Measurements from ENCODE around the gene TFPI. TPM values are rescaled to one million over a fixed set of nuclear protein-coding genes. Genes with fewer than 3 reads are reported as not detected.
"Not testable (repeated sequence)": the region's sequence is repeated elsewhere in the genome, so short reads cannot be mapped to it uniquely, and the experiment has no call there.

Gene TFPI
- total RNA-seq, result 0.41 TPM in 1 of 2 replicates, not detected in the other

GRCh38 chr2:187554011-187554703, at the start of gene TFPI:
Gene TFPI, minus strand, starts transcription at chr2:187554435. Its CDS starts 50,667 bp downstream, at chr2:187503768.
- intact Hi-C loops (cut with micrococcal nuclease), result no loop called here

DNA sequence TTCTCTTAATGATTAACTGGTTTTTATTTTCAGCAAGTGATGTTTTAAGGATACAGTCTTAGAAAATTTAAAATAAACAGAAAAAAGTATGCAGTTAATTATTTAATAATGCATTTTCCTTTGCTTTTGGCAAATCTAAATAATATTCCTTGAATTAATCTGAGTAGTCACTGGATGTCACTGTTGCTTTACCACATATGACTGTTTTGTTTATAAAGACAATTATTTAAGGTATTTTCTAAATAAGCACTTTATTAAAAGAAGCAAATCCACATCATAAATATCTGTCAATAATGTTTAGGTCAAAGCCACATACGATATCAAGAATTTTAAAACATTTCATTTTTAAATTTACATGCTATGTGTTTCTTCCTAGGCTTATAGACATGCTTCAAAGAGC, 40.6 kb upstream of the TFPI start:
- intact Hi-C loops (cut with micrococcal nuclease), result no loop called here

- intact Hi-C loops (cut with micrococcal nuclease), result no loop called here
These were observed 39.5 kb upstream of the TFPI start for GRCh38 chr2:187593697-187594096.

DNA sequence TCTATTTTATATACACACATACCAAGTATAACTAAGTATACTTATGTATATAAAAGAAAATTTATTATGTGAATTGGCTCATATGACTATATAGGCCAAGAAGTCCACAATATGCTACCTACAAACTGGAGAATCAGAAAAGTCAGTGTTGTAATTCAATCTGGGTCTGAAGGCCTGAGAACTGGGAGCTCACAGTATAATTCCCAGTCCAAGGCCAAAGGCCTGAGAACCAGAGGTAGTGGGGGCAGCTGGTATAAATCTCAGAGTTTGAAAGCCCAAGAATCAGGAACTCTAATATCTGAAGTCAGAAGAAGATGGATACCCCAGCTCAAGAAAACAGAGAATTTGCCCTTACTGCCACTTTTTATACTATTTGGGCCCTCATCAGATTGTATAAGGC, 38.9 kb upstream of the TFPI start:
- intact Hi-C loops (cut with micrococcal nuclease), result no loop called here

GRCh38 chr2:187590175-187590574, 35.9 kb upstream of the TFPI start:
- intact Hi-C loops (cut with micrococcal nuclease), result no loop called here

GRCh38 chr2:187586011-187586641, 31.9 kb upstream of the TFPI start:
- intact Hi-C loops (cut with micrococcal nuclease), result loop anchor here (2.0 to 10.0 kb wide), 2 partner anchors 33 to 1101 kb away; partner anchors contain the start of gene ZC3H15

DNA sequence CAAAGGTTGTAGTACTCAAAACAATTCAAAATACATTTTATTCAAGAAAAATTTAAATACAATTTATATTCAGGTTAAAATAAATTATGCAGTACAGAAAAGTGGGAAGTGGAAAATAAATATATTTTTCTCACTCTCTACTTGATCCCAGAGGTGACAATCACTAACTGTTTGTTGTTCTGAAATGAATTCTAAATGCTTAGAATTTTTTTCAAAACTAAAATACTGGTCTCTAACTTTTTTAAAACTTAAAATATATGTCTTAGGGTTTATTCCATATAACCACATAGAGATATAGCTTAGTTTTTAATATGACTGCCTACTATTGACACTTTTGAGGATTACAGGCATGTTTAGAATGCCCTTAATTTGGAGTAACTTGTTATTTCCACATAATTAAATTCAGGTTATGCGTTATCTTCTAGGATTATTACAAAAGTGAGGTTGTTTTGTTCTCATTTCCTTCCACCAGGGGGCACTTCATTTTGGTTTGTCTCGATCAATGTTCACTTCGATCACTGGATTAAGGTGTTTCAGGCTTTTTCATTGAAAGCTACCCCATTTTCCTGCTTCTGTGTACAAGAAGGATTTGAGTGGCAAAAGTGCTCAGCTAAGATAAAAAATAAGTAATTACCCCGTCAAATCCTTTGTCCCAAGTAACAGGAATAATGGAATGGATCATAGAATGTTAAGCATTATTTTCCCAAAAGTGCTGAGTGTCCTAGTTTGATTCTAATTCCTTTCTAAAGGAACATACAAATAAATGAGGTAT, 27.1 kb upstream of the TFPI start:
- intact Hi-C loops (cut with micrococcal nuclease), result loop anchor here (1.0 to 10.0 kb wide), 6 partner anchors 134 to 1831 kb away; partner anchors contain the start of genes CALCRL and ZC3H15

DNA sequence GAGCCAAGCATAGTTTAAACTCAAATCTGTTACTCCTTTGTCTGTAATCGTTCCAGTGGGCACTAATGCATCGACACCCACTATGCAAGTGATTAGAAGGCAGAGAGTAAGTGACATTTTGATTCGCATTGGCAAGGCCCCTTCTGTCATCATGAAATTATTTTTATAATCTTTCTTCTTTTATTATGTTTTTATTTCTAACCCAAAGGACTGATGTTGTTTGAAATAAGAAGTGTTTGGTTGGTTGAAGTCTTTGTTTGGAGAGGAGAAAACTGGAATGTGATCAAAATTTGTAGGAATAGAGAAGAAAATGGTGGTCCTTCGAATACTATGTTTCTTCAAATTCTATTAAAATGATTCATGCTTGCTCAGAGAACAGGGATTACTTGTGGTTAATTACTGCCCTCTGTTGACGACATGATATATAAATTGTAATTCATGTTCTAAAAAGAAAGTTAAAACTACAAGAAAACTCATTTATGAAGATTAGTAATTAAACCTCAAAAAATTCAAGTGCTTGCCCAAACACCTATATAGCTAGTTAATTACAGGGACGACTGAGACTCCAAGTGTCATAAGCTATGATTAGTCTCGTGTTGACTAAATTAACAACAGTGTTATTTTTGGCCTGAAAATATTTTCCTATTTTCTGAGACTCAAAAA, 26.4 kb upstream of the TFPI start:
- intact Hi-C loops (cut with micrococcal nuclease), result loop anchor here (1.0 to 10.0 kb wide), 7 partner anchors 80 to 1832 kb away; partner anchors contain the start of genes CALCRL and ZC3H15

DNA sequence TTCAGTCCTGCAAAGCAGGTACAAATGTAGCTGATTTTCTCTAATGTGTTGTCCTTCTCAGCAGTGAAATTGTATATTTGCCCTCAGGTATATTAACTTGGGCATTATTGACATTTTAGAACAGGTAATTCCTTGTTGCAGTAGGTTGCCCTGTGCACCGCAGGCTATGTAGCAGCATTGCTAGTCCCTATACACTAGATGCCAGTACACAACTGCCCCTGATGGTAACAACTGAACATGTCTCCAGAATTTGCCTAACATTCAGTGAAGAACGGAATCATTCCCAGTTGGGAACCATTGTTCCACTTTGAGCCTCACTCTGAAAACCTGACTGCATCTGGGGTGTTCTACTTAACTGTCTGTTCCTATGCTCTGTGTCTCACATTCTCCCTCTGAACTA, 23.1 kb upstream of the TFPI start:
- intact Hi-C loops (cut with micrococcal nuclease), result no loop called here

DNA sequence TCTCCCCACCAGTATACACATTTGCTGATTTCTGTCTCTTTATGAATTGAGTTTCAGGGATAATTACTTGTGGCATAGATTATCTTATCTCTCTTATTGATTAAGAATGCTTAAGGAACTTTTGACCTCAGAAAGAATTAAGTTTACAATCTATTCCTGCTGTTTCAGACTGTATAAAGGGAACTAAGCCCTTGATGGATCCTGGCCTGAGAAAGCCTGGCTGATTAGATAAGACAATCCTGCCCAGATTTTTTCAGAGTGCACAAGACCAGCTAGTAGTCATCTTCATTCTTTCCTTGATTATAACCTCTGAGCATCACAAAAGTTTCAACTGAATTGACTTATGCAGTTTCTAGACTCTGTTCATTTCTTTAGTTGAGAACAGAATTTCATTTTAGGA, 22.7 kb upstream of the TFPI start:
- intact Hi-C loops (cut with micrococcal nuclease), result no loop called here

- intact Hi-C loops (cut with micrococcal nuclease), result no loop called here
These were observed 21.5 kb upstream of the TFPI start for GRCh38 chr2:187575751-187576067.

- intact Hi-C loops (cut with micrococcal nuclease), result no loop called here
These were observed 20.9 kb upstream of the TFPI start for GRCh38 chr2:187574969-187575750.

DNA sequence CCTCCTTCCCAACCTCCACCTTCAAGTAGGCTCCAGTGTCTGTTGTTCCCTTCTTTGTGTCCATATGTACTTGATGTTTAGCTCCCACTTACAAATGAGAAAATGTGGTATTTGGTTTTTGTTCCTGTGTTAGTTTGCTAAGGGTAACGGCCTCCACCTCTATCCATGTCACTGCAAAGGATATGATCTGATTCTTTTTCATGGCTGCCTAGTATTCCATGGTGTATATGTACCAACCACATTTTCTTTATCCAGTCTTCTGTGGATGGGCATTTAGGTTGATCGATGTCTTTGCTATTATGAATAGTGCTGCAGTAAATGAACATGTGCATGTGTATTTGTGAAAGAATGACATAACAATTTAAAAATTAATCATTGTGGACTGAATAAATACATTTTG, 19.5 kb upstream of the TFPI start:
- intact Hi-C loops (cut with micrococcal nuclease), result no loop called here

- intact Hi-C loops (cut with micrococcal nuclease), result not testable (repeated sequence)
These were observed 17.8 kb upstream of the TFPI start for GRCh38 chr2:187571996-187572395.

DNA sequence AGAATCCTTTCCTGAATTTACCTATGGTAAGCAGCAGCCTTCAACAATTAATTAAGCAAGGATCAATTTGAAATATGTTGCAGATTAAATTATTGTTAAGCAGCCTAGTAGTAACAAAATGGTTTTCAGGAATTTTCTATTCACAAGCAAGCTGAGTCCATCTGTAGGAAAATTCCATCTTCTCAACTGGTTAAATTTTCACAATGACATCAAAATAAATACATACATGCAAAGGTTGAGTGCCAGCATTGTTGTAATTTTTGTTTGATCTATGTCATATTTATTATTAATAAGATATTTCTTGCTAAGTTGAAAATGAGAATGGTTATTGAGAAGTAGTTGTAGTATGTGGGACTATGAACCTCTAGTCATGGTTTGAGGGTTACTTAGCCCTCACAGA, 15.3 kb upstream of the TFPI start:
- intact Hi-C loops (cut with micrococcal nuclease), result no loop called here

DNA sequence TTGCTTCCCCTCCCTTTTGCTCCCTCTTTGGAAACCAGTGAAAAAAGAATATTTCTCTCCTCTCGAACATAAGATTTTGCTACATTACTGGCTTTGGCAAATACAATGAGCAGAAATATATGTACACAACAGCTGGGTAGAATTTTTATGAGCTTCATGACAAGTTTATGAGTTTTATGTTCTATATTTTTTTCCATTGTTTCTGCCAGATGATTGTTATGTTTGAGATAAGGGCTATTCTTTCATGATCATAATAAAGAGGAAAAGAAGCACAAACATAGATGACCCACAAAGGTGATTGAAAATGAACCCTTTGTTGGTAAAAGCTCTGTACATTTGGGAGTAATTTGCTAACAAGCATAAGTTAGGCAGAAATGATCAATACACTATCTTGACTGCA, 14.8 kb upstream of the TFPI start:
- intact Hi-C loops (cut with micrococcal nuclease), result no loop called here

DNA sequence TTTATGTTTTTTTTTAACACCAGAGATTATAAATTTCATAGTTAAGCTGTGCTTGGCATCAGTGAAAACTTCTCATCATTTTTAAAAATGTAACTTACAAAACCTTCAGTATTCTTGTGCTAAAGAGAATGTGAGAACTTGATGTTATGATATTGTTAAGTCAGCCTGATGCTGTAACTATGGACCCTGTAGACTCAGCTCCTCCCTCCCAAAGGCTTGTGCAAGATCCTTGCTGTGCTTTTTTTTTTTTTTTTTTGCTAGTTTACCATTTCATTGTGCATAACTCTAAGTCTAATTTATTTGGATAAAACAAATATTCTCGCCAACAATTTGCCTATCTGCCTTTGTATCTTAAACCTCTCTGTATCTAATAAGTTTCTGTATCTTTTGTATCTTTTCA, 12.9 kb upstream of the TFPI start:
- intact Hi-C loops (cut with micrococcal nuclease), result no loop called here

DNA sequence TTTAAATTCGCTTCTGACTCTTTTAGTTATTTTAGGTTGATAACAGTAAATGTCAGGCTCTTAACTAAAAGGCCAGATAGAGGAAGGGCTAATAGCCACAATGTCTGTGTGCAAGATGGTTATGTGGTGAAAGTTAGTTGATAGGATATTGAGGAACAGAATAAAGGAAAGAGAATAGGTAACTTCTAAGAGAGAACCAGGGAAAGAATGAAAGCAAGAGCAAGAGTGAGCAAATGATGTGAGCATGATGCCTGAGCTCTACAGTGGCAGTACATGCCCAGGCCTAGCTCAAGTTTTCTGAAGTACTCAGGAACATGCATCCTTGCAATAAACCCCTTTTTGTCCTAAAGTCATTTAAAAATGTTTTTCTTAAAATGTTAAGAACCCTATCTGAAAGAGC, 12.5 kb upstream of the TFPI start:
- intact Hi-C loops (cut with micrococcal nuclease), result no loop called here

DNA sequence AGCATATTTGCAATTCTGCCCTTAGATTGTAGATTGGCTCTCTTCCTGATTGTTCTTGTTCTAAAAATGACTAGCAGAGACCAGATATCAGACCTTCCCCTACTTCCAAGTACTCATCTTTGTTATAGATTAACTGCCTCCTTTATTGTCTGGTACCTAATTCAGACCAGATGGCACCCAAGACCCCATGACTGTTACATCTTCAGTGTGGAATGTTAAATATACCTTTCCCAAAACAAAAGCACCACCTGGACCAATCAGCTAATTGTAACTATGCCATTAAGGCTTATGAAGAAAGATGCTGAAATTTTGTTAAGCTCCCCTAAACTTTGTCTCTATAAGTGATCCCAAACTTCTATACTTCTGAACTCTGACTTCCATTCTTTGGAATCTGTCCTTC, 12.0 kb upstream of the TFPI start:
- intact Hi-C loops (cut with micrococcal nuclease), result no loop called here

DNA sequence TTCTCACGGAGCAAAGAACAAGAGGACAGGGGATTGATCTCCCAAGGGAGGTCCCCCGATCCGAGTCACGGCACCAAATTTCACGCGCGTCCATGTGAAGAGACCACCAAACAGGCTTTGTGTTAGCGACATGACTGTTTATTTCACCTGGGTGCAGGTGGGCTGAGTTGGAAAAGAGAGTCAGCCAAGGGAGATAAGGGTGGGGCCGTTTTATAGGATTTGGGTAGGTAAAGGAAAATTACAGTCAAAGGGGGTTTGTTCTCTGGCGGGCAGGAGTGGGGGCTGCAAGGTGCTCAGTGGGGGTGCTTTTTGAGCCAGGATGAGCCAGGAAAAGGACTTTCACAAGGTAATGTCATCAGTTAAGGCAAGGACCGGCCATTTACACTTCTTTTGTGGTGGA, 11.4 kb upstream of the TFPI start:
- intact Hi-C loops (cut with micrococcal nuclease), result not testable (repeated sequence)

DNA sequence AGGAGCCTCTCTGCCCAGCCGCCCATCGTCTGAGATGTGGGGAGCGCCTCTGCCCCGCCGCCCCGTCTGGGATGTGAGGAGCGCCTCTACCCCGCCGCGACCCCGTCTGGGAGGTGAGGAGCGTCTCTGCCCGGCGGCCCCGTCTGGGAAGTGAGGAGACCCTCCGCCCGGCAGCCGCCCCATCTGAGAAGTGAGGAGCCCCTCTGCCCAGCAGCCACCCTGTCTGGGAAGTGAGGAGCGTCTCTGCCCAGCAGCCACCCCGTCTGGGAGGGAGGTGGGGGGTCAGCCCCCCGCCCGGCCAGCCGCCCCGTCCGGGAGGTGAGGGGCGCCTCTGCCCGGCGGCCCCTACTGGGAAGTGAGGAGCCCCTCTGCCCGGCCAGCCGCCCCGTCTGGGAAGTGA, 2.3 kb upstream of the TFPI start:
- intact Hi-C loops (cut with micrococcal nuclease), result not testable (repeated sequence)

Data from T-helper 1 cell treated with Interleukin-12 subunit alpha and Interleukin-12 subunit beta and Interleukin-4 antibody, amounts not matched to agents 30 ng/mL and 1 ng/mL, for 36 hours (primary cell).